OCI-LY1 (cell line): ENCODE results near the gene ZNF598.
A peak's percentile ranks its signal among the peaks of the same experiment; 100 is the strongest.

Experiments
- H2AFZ ChIP-seq: fragments of 200-600 bp; sonication (generic), shearing (Covaris generic); 2 replicates; pipeline ENCODE4 v1.6.0; 2014; ENCODE audit warnings: antibody characterized with exemption, mild to moderate bottlenecking, low read length
- H3F3A ChIP-seq: fragments of 200-600 bp; sonication (generic), shearing (Covaris generic); 2 replicates; pipeline ENCODE4 v1.6.0; 2014; ENCODE audit warnings: mild to moderate bottlenecking, antibody characterized with exemption, low read length, moderate library complexity; ENCODE audit not compliant: insufficient read depth
- H3K27ac ChIP-seq: fragments of 200-600 bp; sonication (generic); 2 replicates; pipeline ENCODE4 v1.5.1; 2014; ENCODE audit warnings: low read length, mixed run types, mild to moderate bottlenecking, low read depth; ENCODE audit not compliant: poor library complexity, severe bottlenecking
- H3K27me3 ChIP-seq: fragments of 200-600 bp; sonication (generic); 2 replicates; pipeline ENCODE4 v1.6.0; 2014; ENCODE audit warnings: antibody characterized with exemption, mild to moderate bottlenecking, low read length, moderate library complexity; ENCODE audit not compliant: insufficient read depth
- H3K36me3 ChIP-seq: fragments of 200-600 bp; sonication (generic); 2 replicates; pipeline ENCODE4 v1.6.1; 2014; ENCODE audit warnings: mild to moderate bottlenecking, antibody characterized with exemption, low read length, moderate library complexity, mixed read lengths; ENCODE audit not compliant: insufficient read depth
- H3K4me1 ChIP-seq: fragments of 200-600 bp; sonication (generic); 2 replicates; pipeline ENCODE4 v1.5.1; 2014; ENCODE audit warnings: mild to moderate bottlenecking, low read length, moderate library complexity; ENCODE audit not compliant: insufficient read depth, severe bottlenecking
- H3K4me2 ChIP-seq: fragments of 200-600 bp; sonication (generic), shearing (Covaris generic); 2 replicates; pipeline ENCODE4 v1.6.1; 2014; ENCODE audit warnings: low read length
- H3K4me3 ChIP-seq: fragments of 200-600 bp; sonication (generic); 2 replicates; pipeline ENCODE4 v1.5.1; 2014; ENCODE audit warnings: low read length, low read depth, mild to moderate bottlenecking, mixed read lengths; ENCODE audit not compliant: poor library complexity, severe bottlenecking
- H3K79me2 ChIP-seq: fragments of 200-600 bp; shearing (Covaris generic); 2 replicates; pipeline ENCODE4 v1.6.1; 2016; ENCODE audit warnings: mixed run types, low read length, mixed read lengths; ENCODE audit not compliant: insufficient read depth
- H3K9ac ChIP-seq: fragments of 200-600 bp; sonication (generic), shearing (Covaris generic); 2 replicates; pipeline ENCODE4 v1.6.1; 2014; ENCODE audit warnings: mild to moderate bottlenecking, low read length, mixed read lengths
- H3K9me2 ChIP-seq: fragments of 200-600 bp; sonication (generic), shearing (Covaris generic); 2 replicates; pipeline ENCODE4 v1.6.1; 2014; ENCODE audit warnings: low read depth, mild to moderate bottlenecking, low read length, mixed read lengths
- H3K9me3 ChIP-seq: fragments of 200-600 bp; shearing (Covaris generic); 2 replicates; pipeline ENCODE4 v1.6.1; 2014; ENCODE audit warnings: low read length, mixed read lengths
- H4K20me1 ChIP-seq: fragments of 200-600 bp; sonication (generic), shearing (Covaris generic); 2 replicates; pipeline ENCODE4 v1.6.0; 2016; ENCODE audit warnings: mild to moderate bottlenecking, low read length; ENCODE audit not compliant: insufficient read depth
- EZH2 ChIP-seq: fragments of 200-600 bp; sonication (generic), shearing (Covaris generic); IDR thresholded peaks from 2 replicates; pipeline ENCODE4 v1.8.0; 2017; ENCODE audit warnings: borderline replicate concordance, mixed run types, mild to moderate bottlenecking, antibody characterized with exemption, low read length, moderate library complexity, mixed read lengths
- TF ChIP-seq, protein P1 (sequence below): fragments of 200-600 bp; sonication (generic), shearing (Covaris generic); IDR thresholded peaks from 2 replicates; pipeline ENCODE4 v1.5.1; 2017; ENCODE audit warnings: mild to moderate bottlenecking, antibody characterized with exemption, low read length, moderate library complexity, mixed read lengths

Gene ZNF598

DNA sequence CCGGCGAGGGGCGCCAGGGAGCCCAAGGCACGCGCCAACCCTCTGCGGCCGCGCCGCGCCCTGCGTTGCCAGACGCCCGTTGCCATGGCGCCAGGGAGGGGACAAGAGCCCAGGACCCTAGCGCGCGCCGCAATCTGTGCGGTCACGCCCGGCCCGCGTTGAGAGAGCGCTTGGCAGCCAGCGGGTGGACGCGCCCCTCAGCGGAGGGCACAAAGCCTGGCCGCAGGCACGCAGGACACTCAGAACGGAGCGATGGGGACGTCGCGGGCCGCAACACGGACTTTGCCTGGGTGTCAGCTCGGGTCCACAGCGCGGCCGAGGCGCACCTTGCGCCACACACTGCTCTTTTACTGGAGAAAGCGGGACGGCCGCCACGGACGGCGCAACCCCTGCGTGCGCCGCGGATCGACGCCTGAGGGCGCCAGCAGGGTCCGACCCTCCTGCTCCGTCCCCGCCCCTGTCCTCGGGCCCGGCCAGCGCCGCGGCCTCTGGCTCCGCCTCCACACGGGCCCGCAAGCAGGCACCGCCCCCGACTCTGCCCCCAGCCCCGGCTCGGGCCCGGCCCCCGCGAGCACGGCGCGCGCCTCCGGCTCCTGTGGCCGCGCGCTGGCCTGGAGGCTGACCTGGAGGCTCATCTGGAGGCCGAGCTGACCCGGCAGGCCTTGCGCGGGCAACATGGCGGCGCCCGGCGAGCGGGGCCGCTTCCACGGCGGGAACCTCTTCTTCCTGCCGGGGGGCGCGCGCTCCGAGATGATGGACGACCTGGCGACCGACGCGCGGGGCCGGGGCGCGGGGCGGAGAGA is 25.9 kb downstream of the ZNF598 start, which contains the start of gene GFER:
TSS of gene GFER (plus strand) at position 650 of the 803 bp plus-strand sequence. CDS start at position 676, 26 bp downstream.
- Histone ChIP-seq H3K4me2 (peak within 1 kb of the TSS; percentile 87), H3K9me3 (no peaks in the 10 kb centered on the region), H2AFZ (no peak within 1 kb of the TSS), H3K4me3 (peak within 1 kb of the TSS; percentile 66), H3K27me3 (no peaks in the 10 kb centered on the region; the same call in 1 of the 2 replicates), H3K4me1 (peaks cover 22% of the 10 kb centered on the region), H3K27ac (no peak within 1 kb of the TSS), H3K9ac (peak within 1 kb of the TSS; percentile 66), H4K20me1 (no peaks in the 10 kb centered on the region), H3F3A (no peaks in the 10 kb centered on the region), H3K79me2 (no peaks in the 10 kb centered on the region), H3K9me2 (no peaks in the 10 kb centered on the region), H3K36me3 (peaks cover 15% of the 10 kb centered on the region)
- TF ChIP-seq, protein P1, sequence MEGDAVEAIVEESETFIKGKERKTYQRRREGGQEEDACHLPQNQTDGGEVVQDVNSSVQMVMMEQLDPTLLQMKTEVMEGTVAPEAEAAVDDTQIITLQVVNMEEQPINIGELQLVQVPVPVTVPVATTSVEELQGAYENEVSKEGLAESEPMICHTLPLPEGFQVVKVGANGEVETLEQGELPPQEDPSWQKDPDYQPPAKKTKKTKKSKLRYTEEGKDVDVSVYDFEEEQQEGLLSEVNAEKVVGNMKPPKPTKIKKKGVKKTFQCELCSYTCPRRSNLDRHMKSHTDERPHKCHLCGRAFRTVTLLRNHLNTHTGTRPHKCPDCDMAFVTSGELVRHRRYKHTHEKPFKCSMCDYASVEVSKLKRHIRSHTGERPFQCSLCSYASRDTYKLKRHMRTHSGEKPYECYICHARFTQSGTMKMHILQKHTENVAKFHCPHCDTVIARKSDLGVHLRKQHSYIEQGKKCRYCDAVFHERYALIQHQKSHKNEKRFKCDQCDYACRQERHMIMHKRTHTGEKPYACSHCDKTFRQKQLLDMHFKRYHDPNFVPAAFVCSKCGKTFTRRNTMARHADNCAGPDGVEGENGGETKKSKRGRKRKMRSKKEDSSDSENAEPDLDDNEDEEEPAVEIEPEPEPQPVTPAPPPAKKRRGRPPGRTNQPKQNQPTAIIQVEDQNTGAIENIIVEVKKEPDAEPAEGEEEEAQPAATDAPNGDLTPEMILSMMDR = peak; percentile 33; the same call in 1 of the 2 replicates
- TF ChIP-seq EZH2 = no peak

DNA sequence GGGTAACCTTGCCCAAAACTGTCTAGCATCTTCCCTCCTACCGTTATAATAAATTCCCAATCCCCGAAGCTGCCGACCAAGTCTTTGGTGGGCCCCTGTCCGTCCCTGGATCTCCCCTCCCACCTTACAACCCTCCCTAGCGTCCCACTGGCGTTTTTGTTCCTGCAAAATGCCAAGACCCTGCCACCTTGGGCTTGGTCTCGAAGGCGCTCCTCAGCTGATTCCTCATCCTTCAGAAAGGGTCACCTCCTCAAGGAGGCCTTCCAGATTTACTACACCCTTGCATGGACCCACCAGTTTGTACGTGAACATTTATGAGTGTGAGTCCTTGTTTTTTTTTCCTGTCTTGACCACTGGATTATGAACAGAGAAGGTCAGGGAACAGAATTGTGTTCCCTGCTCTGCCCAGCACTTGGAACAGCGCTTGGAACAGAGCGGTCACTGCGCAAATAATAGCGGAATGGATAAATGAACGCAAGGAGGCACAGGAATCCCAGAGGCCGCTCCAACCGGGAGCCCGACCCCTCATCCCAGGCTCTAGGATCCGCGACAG is 26.6 kb downstream of the ZNF598 start:
- H3K27ac ChIP-seq = no peak overlapping the region
- peak overlapping the region; percentile 66 for H3K4me3 ChIP-seq
- no peaks in the 10 kb centered on the region; the same call in 1 of the 2 replicates for H3K27me3 ChIP-seq
- no peak for TF ChIP-seq EZH2
- TF ChIP-seq, protein P1 = no peak
- H2AFZ ChIP-seq = no peak overlapping the region
- H3K4me1 ChIP-seq = peaks cover 22% of the 10 kb centered on the region
- H3K4me2 ChIP-seq = peak overlapping the region; percentile 87
- H4K20me1 ChIP-seq = no peaks in the 10 kb centered on the region
- H3F3A ChIP-seq = no peaks in the 10 kb centered on the region
- no peaks in the 10 kb centered on the region for H3K79me2 ChIP-seq
- H3K36me3 ChIP-seq = peaks cover 22% of the 10 kb centered on the region
- no peaks in the 10 kb centered on the region for H3K9me2 ChIP-seq
- no peaks in the 10 kb centered on the region for H3K9me3 ChIP-seq
- no peak overlapping the region for H3K9ac ChIP-seq

DNA sequence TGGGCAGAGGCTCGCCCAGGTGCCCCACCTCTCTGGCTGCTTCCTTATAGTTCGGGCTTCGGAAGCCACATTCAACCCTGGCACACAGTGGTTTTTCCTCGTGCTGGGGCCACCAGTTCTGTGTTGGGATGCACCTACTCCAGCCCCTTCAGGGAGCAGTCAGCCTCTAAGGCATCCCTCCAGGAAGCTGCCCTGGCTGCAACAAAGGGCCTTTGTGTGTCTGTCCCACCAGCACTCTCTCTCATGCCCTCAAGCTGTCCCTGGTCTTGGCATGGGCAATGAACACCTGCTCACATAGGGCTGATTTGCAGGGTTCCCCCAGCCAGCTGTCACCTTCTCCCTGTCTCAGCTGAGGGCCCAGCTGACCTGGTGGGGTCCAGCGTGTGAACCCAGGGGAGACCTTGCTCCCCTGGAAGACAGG is 27.6 kb downstream of the ZNF598 start:
- H3K9me3 ChIP-seq = no peaks in the 10 kb centered on the region
- no peak for TF ChIP-seq EZH2
- TF ChIP-seq, protein P1 = no peak
- H3K9ac ChIP-seq = no peak overlapping the region
- peaks cover 32% of the 10 kb centered on the region for H3K36me3 ChIP-seq
- H3K4me1 ChIP-seq = peaks cover 22% of the 10 kb centered on the region
- H2AFZ ChIP-seq = no peak overlapping the region
- no peak overlapping the region for H3K4me2 ChIP-seq
- no peaks in the 10 kb centered on the region for H4K20me1 ChIP-seq
- H3K79me2 ChIP-seq = no peaks in the 10 kb centered on the region
- no peaks in the 10 kb centered on the region; the same call in 1 of the 2 replicates for H3K27me3 ChIP-seq
- no peaks in the 10 kb centered on the region for H3F3A ChIP-seq
- H3K27ac ChIP-seq = no peak overlapping the region
- no peaks in the 10 kb centered on the region for H3K9me2 ChIP-seq
- no peak overlapping the region for H3K4me3 ChIP-seq
